OCI-LY1 (cell line): ENCODE measurements around the gene CUBN.

ENCODE experiments used
- H2AFZ ChIP-seq: fragments of 200-600 bp; sonication (generic), shearing (Covaris generic); 2 replicates; pipeline ENCODE4 v1.6.0; 2014; ENCODE audit warnings: antibody characterized with exemption, mild to moderate bottlenecking, low read length
- H3F3A ChIP-seq: fragments of 200-600 bp; sonication (generic), shearing (Covaris generic); 2 replicates; pipeline ENCODE4 v1.6.0; 2014; ENCODE audit warnings: mild to moderate bottlenecking, antibody characterized with exemption, low read length, moderate library complexity; ENCODE audit not compliant: insufficient read depth
- H3K27ac ChIP-seq: fragments of 200-600 bp; sonication (generic); 2 replicates; pipeline ENCODE4 v1.5.1; 2014; ENCODE audit warnings: low read length, mixed run types, mild to moderate bottlenecking, low read depth; ENCODE audit not compliant: poor library complexity, severe bottlenecking
- H3K27me3 ChIP-seq: fragments of 200-600 bp; sonication (generic); 2 replicates; pipeline ENCODE4 v1.6.0; 2014; ENCODE audit warnings: antibody characterized with exemption, mild to moderate bottlenecking, low read length, moderate library complexity; ENCODE audit not compliant: insufficient read depth
- H3K36me3 ChIP-seq: fragments of 200-600 bp; sonication (generic); 2 replicates; pipeline ENCODE4 v1.6.1; 2014; ENCODE audit warnings: mild to moderate bottlenecking, antibody characterized with exemption, low read length, moderate library complexity, mixed read lengths; ENCODE audit not compliant: insufficient read depth
- H3K4me1 ChIP-seq: fragments of 200-600 bp; sonication (generic); 2 replicates; pipeline ENCODE4 v1.5.1; 2014; ENCODE audit warnings: mild to moderate bottlenecking, low read length, moderate library complexity; ENCODE audit not compliant: insufficient read depth, severe bottlenecking
- H3K4me2 ChIP-seq: fragments of 200-600 bp; sonication (generic), shearing (Covaris generic); 2 replicates; pipeline ENCODE4 v1.6.1; 2014; ENCODE audit warnings: low read length
- H3K4me3 ChIP-seq: fragments of 200-600 bp; sonication (generic); 2 replicates; pipeline ENCODE4 v1.5.1; 2014; ENCODE audit warnings: low read length, low read depth, mild to moderate bottlenecking, mixed read lengths; ENCODE audit not compliant: poor library complexity, severe bottlenecking
- H3K79me2 ChIP-seq: fragments of 200-600 bp; shearing (Covaris generic); 2 replicates; pipeline ENCODE4 v1.6.1; 2016; ENCODE audit warnings: mixed run types, low read length, mixed read lengths; ENCODE audit not compliant: insufficient read depth
- H3K9ac ChIP-seq: fragments of 200-600 bp; sonication (generic), shearing (Covaris generic); 2 replicates; pipeline ENCODE4 v1.6.1; 2014; ENCODE audit warnings: mild to moderate bottlenecking, low read length, mixed read lengths
- H3K9me2 ChIP-seq: fragments of 200-600 bp; sonication (generic), shearing (Covaris generic); 2 replicates; pipeline ENCODE4 v1.6.1; 2014; ENCODE audit warnings: low read depth, mild to moderate bottlenecking, low read length, mixed read lengths
- H3K9me3 ChIP-seq: fragments of 200-600 bp; shearing (Covaris generic); 2 replicates; pipeline ENCODE4 v1.6.1; 2014; ENCODE audit warnings: low read length, mixed read lengths
- H4K20me1 ChIP-seq: fragments of 200-600 bp; sonication (generic), shearing (Covaris generic); 2 replicates; pipeline ENCODE4 v1.6.0; 2016; ENCODE audit warnings: mild to moderate bottlenecking, low read length; ENCODE audit not compliant: insufficient read depth
- EZH2 ChIP-seq: fragments of 200-600 bp; sonication (generic), shearing (Covaris generic); IDR thresholded peaks from 2 replicates; pipeline ENCODE4 v1.8.0; 2017; ENCODE audit warnings: borderline replicate concordance, mixed run types, mild to moderate bottlenecking, antibody characterized with exemption, low read length, moderate library complexity, mixed read lengths
- TF ChIP-seq, protein P1 (sequence below): fragments of 200-600 bp; sonication (generic), shearing (Covaris generic); IDR thresholded peaks from 2 replicates; pipeline ENCODE4 v1.5.1; 2017; ENCODE audit warnings: mild to moderate bottlenecking, antibody characterized with exemption, low read length, moderate library complexity, mixed read lengths

The CUBN gene

DNA sequence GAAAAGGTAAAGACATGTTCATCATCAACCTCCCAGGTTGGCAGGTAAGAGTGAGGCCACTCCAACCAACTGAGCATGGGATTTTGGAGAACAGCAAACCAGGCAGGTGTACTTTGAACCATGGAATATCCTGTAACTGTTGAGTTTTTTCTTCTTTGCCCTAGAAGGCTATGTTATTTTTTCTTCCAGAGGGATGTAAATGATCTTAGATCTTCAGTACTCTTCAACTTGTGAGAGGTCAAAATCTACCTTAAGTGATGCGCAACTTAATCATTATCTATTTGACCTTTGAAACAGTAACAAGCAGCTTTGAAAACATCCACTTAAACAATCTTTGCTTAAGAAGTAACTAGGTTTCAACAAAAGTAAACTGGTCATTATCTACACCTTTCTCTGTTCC lies at the start of gene CUBN:
CUBN (minus strand) TSS at position 71 of the 400 bp plus-strand sequence; CDS start at position 25, 46 bp downstream.
- TF ChIP-seq EZH2: no peak
- TF ChIP-seq, protein P1, sequence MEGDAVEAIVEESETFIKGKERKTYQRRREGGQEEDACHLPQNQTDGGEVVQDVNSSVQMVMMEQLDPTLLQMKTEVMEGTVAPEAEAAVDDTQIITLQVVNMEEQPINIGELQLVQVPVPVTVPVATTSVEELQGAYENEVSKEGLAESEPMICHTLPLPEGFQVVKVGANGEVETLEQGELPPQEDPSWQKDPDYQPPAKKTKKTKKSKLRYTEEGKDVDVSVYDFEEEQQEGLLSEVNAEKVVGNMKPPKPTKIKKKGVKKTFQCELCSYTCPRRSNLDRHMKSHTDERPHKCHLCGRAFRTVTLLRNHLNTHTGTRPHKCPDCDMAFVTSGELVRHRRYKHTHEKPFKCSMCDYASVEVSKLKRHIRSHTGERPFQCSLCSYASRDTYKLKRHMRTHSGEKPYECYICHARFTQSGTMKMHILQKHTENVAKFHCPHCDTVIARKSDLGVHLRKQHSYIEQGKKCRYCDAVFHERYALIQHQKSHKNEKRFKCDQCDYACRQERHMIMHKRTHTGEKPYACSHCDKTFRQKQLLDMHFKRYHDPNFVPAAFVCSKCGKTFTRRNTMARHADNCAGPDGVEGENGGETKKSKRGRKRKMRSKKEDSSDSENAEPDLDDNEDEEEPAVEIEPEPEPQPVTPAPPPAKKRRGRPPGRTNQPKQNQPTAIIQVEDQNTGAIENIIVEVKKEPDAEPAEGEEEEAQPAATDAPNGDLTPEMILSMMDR: no peak
- Histone ChIP-seq H3K9me3 (no peaks in the 10 kb centered on the region), H2AFZ (no peak within 1 kb of the TSS), H3K36me3 (no peaks in the 10 kb centered on the region), H3K27me3 (no peaks in the 10 kb centered on the region), H3K9me2 (no peaks in the 10 kb centered on the region), H4K20me1 (no peaks in the 10 kb centered on the region), H3K79me2 (no peaks in the 10 kb centered on the region), H3F3A (no peaks in the 10 kb centered on the region), H3K4me2 (no peak within 1 kb of the TSS), H3K27ac (no peak within 1 kb of the TSS), H3K4me3 (no peak within 1 kb of the TSS), H3K4me1 (no peaks in the 10 kb centered on the region), H3K9ac (no peak within 1 kb of the TSS)

DNA sequence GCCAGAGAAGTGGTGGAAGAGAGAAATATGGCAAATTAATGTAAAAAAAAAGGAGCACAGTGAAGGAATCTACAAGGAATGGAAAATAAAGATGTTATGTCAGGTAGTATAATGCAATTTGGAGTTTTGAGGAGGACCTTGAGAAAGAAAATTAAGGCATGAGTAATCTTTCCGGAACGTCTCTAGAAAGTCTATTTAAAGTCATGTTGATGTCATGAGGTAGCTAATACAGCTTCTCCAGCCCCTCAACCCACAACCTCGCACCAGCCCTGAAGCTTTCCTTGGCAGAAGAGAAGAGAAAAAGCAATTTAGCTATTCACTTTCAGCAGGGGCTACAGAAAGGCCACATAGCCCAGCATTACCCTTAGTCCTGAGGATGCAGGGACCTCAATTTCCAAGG lies 49.4 kb upstream of the CUBN start:
- H3K4me1 ChIP-seq: no peaks in the 10 kb centered on the region
- H3K27ac ChIP-seq: no peak overlapping the region
- H3K79me2 ChIP-seq: no peaks in the 10 kb centered on the region
- H3K4me2 ChIP-seq: no peak overlapping the region
- no peak overlapping the region for H3K9ac ChIP-seq
- no peaks in the 10 kb centered on the region for H3K9me2 ChIP-seq
- H3K9me3 ChIP-seq: no peaks in the 10 kb centered on the region
- no peaks in the 10 kb centered on the region for H3F3A ChIP-seq
- H3K27me3 ChIP-seq: no peaks in the 10 kb centered on the region
- no peak for TF ChIP-seq EZH2
- TF ChIP-seq, protein P1: no peak
- H3K36me3 ChIP-seq: no peaks in the 10 kb centered on the region
- no peak overlapping the region for H3K4me3 ChIP-seq
- no peaks in the 10 kb centered on the region for H4K20me1 ChIP-seq
- no peak overlapping the region for H2AFZ ChIP-seq

DNA sequence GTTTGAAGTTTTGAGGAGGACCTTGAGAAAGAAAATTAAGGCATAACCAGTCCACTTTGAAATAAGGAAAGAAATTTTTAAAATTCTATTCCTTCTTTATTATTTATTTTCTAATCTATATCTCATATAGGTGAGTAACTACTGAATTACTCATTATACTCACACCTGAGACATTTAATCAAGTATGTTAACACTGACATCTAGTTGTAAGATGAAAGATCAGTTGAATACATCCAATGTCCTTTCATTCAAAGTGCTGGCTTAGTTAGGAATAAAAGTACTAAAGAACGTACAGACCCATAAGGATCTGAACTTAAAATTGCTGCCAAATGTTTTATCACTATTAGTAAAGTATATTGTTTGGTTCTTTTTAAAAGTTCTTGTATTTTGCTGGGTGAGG lies 48.4 kb upstream of the CUBN start:
- TF ChIP-seq EZH2: no peak
- TF ChIP-seq, protein P1: no peak
- Histone ChIP-seq H3F3A (no peaks in the 10 kb centered on the region), H3K36me3 (no peaks in the 10 kb centered on the region), H4K20me1 (no peaks in the 10 kb centered on the region), H3K27ac (no peak overlapping the region), H3K9me2 (no peaks in the 10 kb centered on the region), H3K27me3 (no peaks in the 10 kb centered on the region), H3K9ac (no peak overlapping the region), H3K9me3 (no peaks in the 10 kb centered on the region), H3K4me3 (no peak overlapping the region), H2AFZ (no peak overlapping the region), H3K4me2 (no peak overlapping the region), H3K79me2 (no peaks in the 10 kb centered on the region), H3K4me1 (no peaks in the 10 kb centered on the region)
